HG03558 (cell line): ENCODE results near the gene CCDC180.
"Not testable (repeated sequence)": the region's sequence is repeated elsewhere in the genome, so short reads cannot be mapped to it uniquely, and the experiment has no call there.

ENCODE experiments used
- ATAC-seq: cut with Tn5 transposase; IDR thresholded peaks from one replicate; pipeline ENCODE4 v1.9.1; 2021; ENCODE audit warnings: moderate number of reproducible peaks; ENCODE audit not compliant: unreplicated experiment; ENCODE audit errors: extremely low read depth

Gene CCDC180

DNA sequence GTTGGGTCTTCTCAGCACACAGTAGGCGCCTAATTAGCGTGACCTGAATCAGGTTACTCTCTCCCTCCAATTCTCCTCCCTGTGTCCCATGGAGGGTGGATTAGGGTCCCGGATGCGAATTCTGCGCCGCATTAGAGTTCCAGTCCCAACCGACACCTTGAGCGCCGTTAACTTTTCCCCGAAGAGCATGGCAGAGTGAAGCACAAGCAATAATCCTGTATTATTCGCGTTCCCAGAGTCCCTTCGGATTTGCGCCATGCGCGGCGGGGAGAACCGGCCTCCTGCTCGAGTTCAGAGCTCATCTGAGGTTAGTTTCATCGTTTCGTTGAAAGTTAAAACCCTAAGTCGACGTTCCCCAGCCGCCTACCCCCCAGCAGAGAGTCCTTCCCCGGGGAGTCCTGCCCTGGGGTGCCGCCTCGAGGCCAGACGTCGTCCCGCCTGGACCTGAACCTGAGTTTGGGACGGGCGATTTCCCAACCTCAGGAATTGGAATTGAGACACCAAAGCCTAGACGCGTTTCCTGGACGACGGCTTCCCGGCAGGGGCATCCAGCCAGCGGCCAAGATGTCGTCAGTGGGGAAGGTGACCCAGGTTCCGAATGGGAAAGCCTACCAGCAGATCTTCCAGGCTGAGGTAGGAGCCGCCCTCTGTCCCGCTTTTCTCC, at the start of gene CCDC180:
CCDC180 (plus strand) TSS at position 160 of the 664 bp plus-strand sequence; CDS start at position 565, 405 bp downstream.
- no peak for ATAC-seq

DNA sequence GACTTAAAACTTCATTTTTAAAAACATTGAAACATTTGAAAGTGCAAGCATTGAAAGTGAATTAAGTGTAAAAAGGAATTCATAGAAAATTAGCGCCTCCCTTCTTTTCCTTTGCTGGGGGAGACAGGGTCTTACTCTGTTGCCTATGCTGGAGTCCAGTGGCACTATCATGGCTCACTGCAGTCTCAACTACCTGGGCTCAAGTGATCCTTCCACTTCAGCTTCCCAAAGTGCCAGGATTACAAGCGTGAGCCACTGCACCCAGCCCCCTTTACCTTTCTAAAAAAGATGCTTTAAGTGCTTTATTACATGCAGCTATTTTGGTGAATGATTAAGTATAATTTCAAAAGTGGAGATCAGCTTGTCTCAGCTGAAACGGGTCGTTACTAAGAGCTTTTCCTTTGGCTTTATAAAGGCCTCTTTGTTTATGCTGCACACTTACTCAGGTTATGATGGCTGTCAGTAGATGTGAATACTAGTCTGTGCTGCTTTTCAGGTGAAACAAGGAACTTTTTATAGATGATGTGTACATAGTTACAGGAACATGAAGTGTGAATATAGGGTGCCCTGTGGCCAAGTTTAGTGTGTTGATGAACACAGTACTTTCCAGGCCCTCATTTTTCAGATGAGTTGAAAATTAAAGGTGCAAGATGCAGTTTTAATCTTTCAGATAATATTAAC, 47.5 kb upstream of the CCDC180 start:
- not testable (repeated sequence) for ATAC-seq

DNA sequence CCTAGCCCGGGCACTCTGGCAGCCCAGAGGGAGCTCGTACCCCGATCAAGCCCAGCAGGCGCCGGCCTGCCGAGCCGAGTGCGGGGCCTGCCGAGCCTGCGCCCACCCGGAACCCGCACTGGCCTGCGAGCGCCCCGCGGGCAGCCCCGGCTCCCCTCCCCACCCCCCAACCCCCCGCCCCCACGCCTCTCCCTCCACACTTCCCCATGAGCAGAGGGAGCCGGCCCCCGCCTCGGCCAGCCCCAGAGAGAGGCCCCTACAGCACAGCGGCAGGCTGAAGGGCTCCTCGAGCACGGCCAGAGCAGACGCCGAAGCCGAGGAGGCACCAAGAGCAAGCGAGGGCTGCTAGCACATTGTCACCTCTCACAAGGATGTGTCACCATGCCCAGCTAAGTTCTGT, 36.2 kb upstream of the CCDC180 start:
- no peak for ATAC-seq

DNA sequence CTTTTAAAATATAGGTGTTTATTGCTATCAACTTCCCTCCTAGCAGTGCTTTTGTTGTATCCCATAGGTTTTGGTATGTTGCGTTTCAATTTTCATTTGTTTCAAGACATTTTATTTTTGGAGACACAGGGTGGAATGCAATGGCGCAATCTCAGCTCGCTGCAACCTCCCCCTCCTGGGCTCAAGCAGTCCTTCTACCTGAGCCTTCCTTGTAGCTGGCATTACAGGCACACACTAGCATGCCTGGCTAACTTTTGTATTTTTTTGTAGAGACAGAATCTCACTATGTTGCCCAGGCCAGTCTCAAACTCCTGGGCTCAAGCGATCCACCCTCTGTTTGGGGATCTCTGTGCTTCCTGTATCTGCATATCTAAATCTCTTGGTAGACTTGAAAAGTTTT, 35.4 kb upstream of the CCDC180 start:
- no peak for ATAC-seq

DNA sequence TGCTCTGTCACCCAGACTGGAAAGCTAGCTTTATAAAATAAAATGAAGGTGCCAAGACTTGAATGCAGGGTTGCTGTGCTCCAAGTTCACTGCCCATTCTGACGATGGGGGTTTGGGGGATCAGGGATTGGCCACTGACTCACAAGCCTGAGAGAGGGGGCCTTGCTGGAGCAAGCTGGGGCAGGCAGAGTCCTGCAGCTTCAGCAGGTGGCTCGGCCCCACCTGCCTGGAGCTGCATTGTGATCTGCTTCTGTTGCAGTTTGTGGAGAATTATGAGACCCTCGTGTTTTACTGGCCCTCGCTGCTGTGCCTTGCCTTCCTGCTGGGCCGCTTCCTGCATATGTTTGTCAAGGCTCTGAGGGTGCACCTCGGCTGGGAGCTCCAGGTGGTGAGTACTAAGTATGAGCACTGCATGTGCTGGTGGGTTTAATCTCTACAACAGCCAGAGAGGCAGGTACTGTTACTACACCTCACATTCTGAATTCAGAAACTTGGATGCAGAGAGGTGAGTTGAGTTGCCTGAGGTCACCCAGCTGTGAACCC, 31.1 kb upstream of the CCDC180 start:
- ATAC-seq, result no peak

DNA sequence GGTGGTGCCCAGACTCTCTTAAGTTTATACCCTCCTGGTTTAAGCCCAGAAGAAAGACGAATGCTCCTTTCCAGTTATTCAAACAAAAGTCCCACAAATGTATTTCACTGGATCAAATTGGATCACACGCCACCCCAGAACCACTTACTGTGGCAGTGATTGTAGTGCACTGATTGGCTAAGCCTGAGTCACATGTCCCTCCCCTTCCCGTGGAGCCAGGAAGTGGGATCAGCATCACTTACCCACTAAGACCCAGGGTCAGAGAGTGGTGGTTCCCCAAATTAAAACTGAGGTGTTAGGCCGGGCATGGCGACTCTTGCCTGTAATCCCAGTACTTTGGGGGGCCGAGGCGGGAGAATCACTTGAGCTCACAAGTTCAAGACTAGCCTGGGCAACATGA, 29.5 kb upstream of the CCDC180 start:
- no peak for ATAC-seq

DNA sequence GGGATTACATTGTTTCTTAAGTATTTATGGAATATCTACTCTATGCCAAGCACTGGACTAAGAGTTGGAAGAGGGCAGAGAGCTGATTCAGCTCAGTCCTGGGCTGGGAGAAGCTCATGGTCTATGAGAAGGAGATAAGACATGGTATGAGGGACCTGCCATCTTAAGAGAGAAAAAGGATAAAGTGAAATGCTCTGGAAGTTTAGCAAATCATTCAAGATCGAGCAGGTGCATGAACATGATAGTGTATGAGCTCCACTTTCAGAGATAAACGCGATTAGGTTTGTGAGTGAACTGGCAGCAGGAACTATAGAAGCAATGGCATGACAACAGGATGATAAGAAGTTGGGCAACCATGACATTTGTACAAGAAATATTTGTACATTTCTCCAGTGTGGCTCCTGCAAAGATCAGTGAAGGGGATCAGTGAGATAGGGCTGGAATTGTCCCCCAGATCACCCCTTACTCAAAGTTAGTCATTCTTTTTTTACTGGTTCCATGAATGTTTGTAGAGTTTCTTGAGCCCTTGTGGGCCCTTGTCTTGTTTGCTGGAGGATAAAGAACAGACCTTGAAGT, 26.6 kb upstream of the CCDC180 start:
- ATAC-seq, result no peak

DNA sequence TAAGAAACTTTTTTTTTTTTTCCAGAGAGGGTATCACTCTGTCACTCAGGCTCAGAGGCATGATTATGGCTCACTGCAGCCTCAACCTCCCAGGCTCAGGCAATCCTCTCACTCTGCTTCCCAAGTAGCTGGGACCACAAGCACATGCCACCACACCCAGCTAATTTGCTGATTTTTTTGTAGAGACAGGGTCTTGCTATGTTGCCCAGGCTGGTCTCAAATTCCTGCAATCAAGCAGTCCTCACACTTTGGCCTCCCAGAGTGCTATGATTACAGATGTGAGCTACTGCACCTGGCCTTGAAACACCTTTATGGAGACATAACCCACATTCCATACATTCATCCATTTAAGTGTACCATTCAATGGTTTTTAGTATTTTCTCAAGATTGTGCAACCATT, 23.7 kb upstream of the CCDC180 start:
- no peak for ATAC-seq

DNA sequence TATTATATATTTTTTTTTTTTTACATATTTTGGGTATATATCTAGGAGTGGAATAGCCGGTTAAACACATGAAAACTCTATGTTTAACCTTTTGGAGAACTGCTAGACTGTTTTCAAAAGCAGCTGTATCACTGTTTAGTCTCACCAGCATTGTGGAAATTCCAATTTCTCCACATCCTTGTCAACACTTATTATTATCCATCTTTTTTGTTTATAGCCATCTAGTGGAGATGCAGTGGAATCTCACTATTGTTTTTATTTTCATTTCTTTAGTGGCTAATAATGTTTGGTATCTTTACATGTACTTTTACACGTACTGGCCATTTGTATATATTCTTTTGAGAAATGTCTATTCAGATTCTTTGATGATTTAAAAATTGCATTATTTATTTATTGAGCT, 22.7 kb upstream of the CCDC180 start:
- ATAC-seq, result no peak

DNA sequence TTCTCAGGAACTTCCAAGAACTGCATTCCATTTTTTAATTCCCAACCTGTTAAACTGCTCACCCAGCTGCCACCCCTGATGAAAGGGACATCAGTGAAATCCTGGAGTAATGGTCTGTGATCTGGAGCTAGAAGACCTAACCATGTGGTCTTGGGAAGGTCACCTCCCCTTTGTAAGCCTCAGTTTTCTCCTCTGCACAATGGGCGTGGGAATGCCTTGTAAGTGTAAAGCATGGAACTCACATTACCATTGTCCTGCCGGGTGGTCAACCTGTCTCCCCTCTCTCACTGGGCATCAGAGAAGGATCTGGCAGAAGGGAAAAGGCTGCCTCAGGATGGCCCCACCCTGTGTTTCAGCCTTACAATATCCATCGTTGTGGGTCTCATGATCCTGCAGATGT, 15.3 kb upstream of the CCDC180 start:
- ATAC-seq, result no peak

DNA sequence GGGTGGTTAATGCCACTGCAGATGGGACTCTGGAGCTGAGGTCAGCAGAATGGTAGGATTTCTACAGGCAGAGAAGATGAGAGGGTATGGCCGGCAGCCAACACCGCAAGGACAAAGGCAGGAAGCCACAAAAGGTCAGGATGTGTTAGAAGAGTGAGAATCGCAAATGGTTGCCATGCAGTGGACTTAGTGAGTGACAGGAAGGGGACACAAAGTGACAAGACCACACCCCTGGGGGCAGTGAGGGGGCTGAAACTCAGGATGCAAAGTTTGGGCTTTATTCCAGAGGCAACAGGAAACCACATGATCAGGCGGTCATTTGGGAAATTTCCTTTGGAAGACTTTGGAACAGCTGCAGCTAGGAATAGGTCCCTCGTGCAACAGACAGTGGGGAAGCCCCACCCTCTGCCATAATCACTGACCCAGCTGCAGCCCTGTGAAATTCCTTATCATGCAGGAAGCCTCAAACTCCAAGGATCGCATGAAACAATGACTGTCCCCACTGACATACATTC, 14.2 kb upstream of the CCDC180 start:
- no peak for ATAC-seq

DNA sequence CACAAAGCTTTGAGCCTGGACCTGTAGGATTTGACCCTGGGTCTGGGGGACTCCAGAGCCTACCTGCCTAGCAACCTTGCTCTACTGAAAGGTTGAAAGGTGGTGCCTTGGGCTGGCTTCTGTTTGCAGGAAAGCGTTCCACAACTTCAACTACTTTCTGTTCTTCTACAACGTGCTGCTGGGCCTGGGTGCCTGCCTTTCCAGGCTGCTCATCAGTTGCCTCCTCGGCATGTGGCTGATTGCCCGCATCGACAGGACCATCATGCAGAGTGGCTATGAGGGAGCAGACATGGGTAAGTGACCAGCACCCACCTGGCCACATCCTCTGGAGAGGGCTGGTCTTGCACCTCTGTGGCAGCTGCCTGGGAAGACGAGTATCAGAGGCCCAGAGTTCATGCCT, 13.6 kb upstream of the CCDC180 start:
- ATAC-seq, result no peak

DNA sequence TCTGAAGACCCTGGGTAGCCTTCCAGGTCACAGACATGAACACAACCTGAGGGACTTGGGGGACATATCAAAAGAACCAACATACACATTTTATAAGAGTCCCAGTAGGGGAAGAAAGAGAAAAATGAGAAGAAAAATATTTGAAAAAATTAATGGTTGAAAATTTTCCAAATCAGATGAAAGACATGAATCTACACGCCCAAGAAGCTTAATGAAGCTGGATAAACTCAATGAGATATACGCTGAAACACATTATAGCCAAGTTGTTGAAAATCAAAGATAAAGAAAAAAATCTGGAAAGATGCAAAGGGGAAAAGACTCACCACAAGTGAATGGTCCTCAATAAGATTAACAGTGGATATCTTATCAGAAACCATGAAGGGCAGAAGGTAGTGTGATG, 9.6 kb upstream of the CCDC180 start:
- no peak for ATAC-seq

DNA sequence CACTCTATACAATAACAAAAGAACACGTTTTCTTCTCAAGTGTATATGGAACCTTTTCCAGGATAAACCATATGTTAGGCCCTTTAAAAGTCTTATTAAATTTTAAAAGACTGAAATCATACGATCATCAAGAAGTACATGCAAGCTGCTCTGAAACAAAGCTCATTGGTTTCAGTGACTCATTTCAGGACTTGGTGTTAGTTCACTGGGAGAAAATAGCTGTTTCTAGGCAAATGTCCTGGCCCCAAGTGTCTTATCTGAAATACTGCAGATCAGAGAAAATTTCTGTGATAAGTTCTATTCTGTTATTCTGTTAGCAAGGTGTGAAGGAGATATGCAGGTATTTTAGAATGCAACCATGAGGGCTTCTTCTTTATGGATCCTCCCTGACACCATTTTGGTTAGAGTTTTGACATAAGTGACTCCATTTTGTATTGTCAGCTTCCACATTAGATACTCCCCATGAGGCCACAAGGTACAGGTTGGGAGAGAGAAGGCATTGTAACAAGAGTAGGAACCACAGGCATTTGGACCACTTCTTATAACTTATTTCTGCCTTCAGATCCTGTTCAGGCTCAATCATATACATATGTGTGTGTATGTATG, 7.5 kb upstream of the CCDC180 start:
- no peak for ATAC-seq

DNA sequence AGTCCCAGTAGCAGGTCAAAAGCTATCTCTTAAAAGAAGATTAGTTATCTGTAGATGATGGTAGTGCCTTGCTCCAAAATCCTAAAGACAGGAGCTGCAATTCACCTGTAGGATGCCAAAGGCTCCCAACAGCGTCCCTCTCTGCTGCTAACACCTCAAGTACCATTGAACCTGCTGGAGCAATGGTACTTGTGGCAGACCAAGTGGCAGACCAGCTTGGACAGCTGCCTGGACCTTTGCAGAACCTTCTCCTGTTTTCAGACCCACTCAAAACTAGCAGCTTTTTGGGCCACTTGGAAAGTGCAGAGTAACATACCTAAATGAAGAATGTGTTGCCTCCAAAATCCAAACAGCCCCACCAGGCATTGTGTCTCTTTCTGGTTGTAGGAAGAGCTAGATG, 6.9 kb upstream of the CCDC180 start:
- ATAC-seq, result no peak

DNA sequence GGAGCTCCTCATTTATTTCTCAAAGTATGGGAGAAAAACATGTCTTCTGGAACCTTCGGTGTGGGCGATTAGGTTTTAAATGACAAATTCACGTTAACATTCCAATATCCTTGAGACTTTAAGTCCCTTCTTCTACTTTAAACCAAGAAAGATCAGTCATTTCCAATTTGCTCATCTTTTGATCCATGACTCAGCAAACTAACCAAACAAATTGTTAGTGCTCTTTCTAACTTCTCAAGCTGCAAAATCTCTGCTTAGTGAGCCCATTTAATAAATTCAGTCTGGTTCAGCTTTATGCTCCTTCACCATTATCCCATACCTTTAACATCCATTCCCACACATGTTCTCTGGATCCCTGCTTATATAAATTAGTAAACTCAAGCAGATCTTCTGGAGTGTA, 5.5 kb upstream of the CCDC180 start:
- ATAC-seq, result no peak

DNA sequence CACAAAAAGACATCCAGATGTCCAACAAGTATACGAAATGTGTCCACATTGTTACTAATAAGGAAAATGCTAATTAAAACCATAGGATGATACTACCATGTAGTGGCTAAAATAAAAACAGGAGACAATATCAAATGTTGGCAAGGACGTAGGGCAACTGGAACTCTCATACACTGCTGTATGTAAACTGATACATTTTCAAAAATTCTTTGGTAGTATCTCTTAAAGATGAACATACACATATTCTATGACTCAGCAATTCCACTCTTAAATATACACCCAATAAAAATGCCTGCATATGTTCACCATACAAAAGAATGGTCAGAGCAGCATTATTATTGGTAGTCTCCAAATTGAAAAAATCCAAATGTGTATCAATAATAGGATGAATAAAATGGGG, 2.9 kb upstream of the CCDC180 start:
- ATAC-seq, result no peak

DNA sequence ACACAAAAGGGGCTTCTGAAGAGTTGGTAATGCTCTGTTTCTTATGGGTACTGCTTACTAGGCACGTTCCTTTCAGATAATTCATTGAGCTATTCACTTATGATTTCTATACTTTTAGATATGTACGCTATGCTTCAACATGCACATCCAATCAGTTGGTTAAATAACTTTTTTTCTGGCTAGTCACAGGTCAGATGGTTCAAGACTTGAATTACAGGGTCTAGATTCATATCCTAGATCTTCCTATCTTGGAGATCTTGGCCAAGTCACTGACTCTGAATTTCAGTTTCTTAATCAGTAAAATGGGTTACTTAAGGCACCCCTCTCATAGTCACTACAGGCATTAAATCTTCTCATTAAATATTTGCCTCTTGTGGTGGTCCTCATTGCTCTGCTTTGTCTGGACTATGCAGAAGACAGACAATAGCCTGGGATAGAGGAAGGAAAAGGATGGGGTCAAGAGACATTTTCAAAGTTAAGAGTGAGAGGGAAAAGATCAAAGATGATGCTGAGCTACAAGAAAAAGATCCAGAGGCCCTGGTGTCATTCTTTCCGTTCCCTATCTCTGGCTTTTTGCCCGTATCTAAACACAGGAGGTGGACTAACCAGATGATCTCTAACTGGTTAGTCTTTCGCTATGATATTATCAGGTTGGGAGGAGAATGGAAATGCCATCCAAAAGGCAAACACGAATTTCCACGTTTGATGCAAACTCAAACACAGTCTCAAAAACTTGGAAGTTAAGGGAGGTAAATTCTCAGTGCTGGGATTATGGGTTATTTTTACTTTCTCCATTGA, 1.8 kb upstream of the CCDC180 start:
- no peak for ATAC-seq

DNA sequence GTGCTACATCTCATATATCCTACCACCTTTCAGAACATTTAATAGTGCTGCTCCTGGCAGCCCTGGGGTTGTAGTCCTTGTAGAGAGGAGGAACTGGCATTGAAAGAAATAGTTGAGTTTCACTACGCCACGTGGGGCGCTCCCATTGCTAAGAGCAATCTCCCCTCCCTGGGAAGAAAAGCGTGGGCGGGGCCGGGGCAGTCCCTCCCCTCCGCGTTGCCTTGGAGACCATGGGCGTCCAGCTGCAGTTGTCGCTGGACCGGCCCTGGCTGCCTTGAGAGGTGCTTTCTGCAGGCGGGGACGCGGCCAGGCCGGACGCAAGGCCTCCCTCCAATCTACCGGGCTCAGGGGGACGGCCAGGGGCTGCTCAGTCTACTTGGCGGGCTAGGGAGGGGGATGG, 368 bp upstream of the CCDC180 start:
- ATAC-seq, result no peak

DNA sequence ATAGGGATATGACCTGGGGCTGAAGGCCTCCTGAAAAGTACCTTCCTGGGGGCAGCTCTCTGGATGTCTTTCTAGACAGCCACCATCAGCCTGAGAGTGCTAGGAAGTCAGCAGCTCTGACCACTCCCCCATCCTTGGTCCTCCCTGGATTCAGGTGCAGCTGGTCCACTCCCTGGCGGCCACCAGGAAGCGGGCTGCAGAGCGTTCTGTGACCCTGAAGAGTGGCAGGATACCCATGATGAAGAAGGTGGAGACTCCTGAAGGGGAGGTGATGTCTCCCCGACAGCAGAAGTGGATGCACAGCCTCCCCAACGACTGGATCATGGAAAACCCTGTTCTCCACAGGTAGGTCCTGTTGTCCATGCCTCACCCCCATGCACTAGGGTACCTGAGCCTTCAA, 1.8 kb downstream of the CCDC180 start:
- no peak for ATAC-seq
